Breast epithelium (tissue), 4 donors: ENCODE data around the gene DPH6. TPM values are rescaled to one million over a fixed set of nuclear protein-coding genes. Genes with fewer than 3 reads are reported as not detected.
"Not testable (repeated sequence)": the region's sequence is repeated elsewhere in the genome, so short reads cannot be mapped to it uniquely, and the experiment has no call there.

Source experiments
- DNase-seq, 2 donors: peaks; one replicate each; pipeline ENCODE4 v3.0.0-alpha.2; 2019; ENCODE audit warnings: low spot score in 2 of 2
- H3K27ac ChIP-seq, 2 donors: fragments of 200-600 bp; sonication (generic) in 1 of 2; one replicate each; pipeline ENCODE4 v1.5.1; 2016 to 2019; ENCODE audit warnings: mild to moderate bottlenecking in 1 of 2
- H3K27me3 ChIP-seq, 2 donors: fragments of 200-600 bp; sonication (generic) in 1 of 2; one replicate each; pipeline versions ENCODE4 v1.5.1 to v1.6.0; 2017 to 2019; ENCODE audit warnings: control low read depth in 1 of 2, mild to moderate bottlenecking in 1 of 2
- H3K36me3 ChIP-seq: fragments of 200-600 bp; one replicate; pipeline ENCODE4 v1.5.1; 2019
- H3K4me1 ChIP-seq, 2 donors: fragments of 200-600 bp; sonication (generic); one replicate each; pipeline ENCODE4 v1.5.1; 2016 to 2019; ENCODE audit warnings: control low read depth in 1 of 2
- H3K4me3 ChIP-seq, 3 donors: fragments of 200-600 bp; sonication (generic); 1 replicate in 2 of 3; 2 replicates in 1 of 3; pipeline ENCODE4 v1.5.1; 2016 to 2019; ENCODE audit warnings: mild to moderate bottlenecking in 3 of 3, moderate library complexity in 2 of 3
- H3K9me3 ChIP-seq, 2 donors: fragments of 200-600 bp; sonication (generic) in 1 of 2; one replicate each; pipeline ENCODE4 v1.5.1; 2016 to 2019; ENCODE audit warnings: control low read depth in 1 of 2
- CTCF ChIP-seq, 3 donors: fragments of 450-650 bp; IDR thresholded peaks; one replicate each; pipeline ENCODE4 v1.5.1; 2016 to 2017; ENCODE audit warnings: antibody characterized with exemption in 3 of 3, mild to moderate bottlenecking in 3 of 3, moderate library complexity in 3 of 3
- POLR2A ChIP-seq: fragments of 450-650 bp; IDR thresholded peaks from one replicate; pipeline ENCODE4 v1.6.1; 2016; ENCODE audit warnings: antibody characterized with exemption, mild to moderate bottlenecking, moderate library complexity
- POLR2AphosphoS5 ChIP-seq, 3 donors: sonication (generic); formaldehyde crosslinking; IDR thresholded peaks; one replicate each; pipeline ENCODE4 v1.6.1; 2017; ENCODE audit warnings: antibody characterized with exemption in 3 of 3
- intact Hi-C: fragments of 100-400 bp; cut with DNase I; formaldehyde crosslinking; loops from one replicate; pipeline ENCODE4 v1.15.1; 2023; ENCODE audit warnings: low total_unique reads
- total RNA-seq, 3 donors: library from RNA; depleted of rRNA; stranded (reverse); fragments of >200 nt; gene quantifications; one replicate each; pipeline ENCODE4 v1.1.0, GENCODE V29; 2016

The DPH6 gene
- 10 to 100 TPM; 18.0 to 25.2 (median 20.8) TPM for total RNA-seq

- Histone ChIP-seq H3K27ac (peak within 1 kb of the TSS; percentile 99), H3K36me3 (no peaks in the 10 kb centered on the region), H3K4me3 (peak within 1 kb of the TSS; percentile 67 to 80 (median 79)), H3K4me1 (peaks cover 0 to 6% of the 10 kb centered on the region in 2 donors), H3K27me3 (no peaks in the 10 kb centered on the region), H3K9me3 (no peaks in the 10 kb centered on the region)
- DNase-seq, result peak; percentile 60 to 70
- intact Hi-C loops, result no loop called here
- TF ChIP-seq CTCF (IDR thresholded peaks at IDR 0.05), result no peak
- peak; percentile 19 for TF ChIP-seq POLR2A
- TF ChIP-seq POLR2AphosphoS5 (IDR thresholded peaks at IDR 0.05), result peak; percentile 58 to 81 (median 76)
Observed at GRCh38 chr15:35545824-35546510, at the start of gene DPH6. Gene DPH6, minus strand, starts transcription at chr15:35546165. Its CDS starts 24 bp downstream, at chr15:35546141.

- Histone ChIP-seq H3K27ac (no peak overlapping the region), H3K4me3 (no peak overlapping the region), H3K9me3 (no peaks in the 10 kb centered on the region), H3K27me3 (no peaks in the 10 kb centered on the region), H3K36me3 (no peaks in the 10 kb centered on the region), H3K4me1 (no peaks in the 10 kb centered on the region)
- no peak for TF ChIP-seq POLR2A
- no peak for TF ChIP-seq CTCF (IDR thresholded peaks at IDR 0.05)
- TF ChIP-seq POLR2AphosphoS5 (IDR thresholded peaks at IDR 0.05), result no peak
- no peak for DNase-seq
- intact Hi-C loops, result no loop called here
Observed at GRCh38 chr15:35595656-35596055, 49.7 kb upstream of the DPH6 start.

GRCh38 chr15:35591987-35592386 lies 46.0 kb upstream of the DPH6 start:
- DNase-seq, H3K27ac ChIP-seq, H3K9me3 ChIP-seq, H3K36me3 ChIP-seq, H3K4me1 ChIP-seq, intact Hi-C loops, H3K27me3 ChIP-seq, H3K4me3 ChIP-seq: not testable (repeated sequence)

GRCh38 chr15:35583863-35584528 lies 38.0 kb upstream of the DPH6 start:
- no peak overlapping the region for H3K27ac ChIP-seq
- intact Hi-C loops, result no loop called here
- no peaks in the 10 kb centered on the region for H3K27me3 ChIP-seq
- H3K9me3 ChIP-seq, result no peaks in the 10 kb centered on the region
- no peaks in the 10 kb centered on the region for H3K36me3 ChIP-seq
- TF ChIP-seq CTCF (IDR thresholded peaks at IDR 0.05), result no peak
- no peak for TF ChIP-seq POLR2A
- no peak for TF ChIP-seq POLR2AphosphoS5 (IDR thresholded peaks at IDR 0.05)
- H3K4me3 ChIP-seq, result no peak overlapping the region
- H3K4me1 ChIP-seq, result no peaks in the 10 kb centered on the region
- no peak for DNase-seq

- no peak for TF ChIP-seq CTCF (IDR thresholded peaks at IDR 0.05)
- TF ChIP-seq POLR2A, result no peak
- no peak for TF ChIP-seq POLR2AphosphoS5 (IDR thresholded peaks at IDR 0.05)
- Histone ChIP-seq H3K4me1 (no peaks in the 10 kb centered on the region), H3K36me3 (no peaks in the 10 kb centered on the region), H3K9me3 (no peaks in the 10 kb centered on the region), H3K4me3 (no peak overlapping the region), H3K27ac (no peak overlapping the region), H3K27me3 (no peaks in the 10 kb centered on the region)
- intact Hi-C loops, result no loop called here
- no peak for DNase-seq
Observed at GRCh38 chr15:35580606-35581005, 34.6 kb upstream of the DPH6 start.
